ENCODE data around the gene ANKRD62.
"Not testable (repeated sequence)": the region's sequence is repeated elsewhere in the genome, so short reads cannot be mapped to it uniquely, and the experiment has no call there.

Gene ANKRD62

GRCh38 chr18:12065397-12065796, 28.2 kb upstream of the ANKRD62 start:
- DNase-seq, result no peak

GRCh38 chr18:12066910-12067511, 26.6 kb upstream of the ANKRD62 start:
- no peak for DNase-seq

DNA sequence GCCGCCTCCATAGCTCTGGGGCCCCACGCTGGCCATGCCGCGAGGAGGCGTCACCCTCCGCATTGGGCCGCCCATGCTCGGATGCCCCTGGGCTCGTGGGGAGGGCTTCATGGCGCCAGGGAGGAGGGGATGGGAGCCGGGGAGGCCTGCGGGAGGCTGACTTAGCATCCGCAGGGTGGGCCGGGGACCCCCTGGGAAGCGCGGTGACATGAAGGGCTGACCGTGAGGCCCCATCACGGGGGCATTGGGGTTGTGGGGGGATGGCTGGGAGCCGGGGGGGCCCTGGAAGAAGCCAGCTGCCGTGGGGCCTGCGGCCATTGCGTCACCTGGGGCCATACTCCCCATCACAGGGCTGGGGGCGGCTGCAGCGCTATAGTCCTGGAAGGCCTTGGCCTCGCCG, 26.0 kb upstream of the ANKRD62 start:
- DNase-seq, result no peak

- DNase-seq, result not testable (repeated sequence)
These were observed 25.2 kb upstream of the ANKRD62 start for GRCh38 chr18:12068316-12068949.

- no peak for DNase-seq
These were observed 24.7 kb upstream of the ANKRD62 start for GRCh38 chr18:12068950-12069320.

- not testable (repeated sequence) for DNase-seq
These were observed 22.6 kb upstream of the ANKRD62 start for GRCh38 chr18:12071066-12071465.

GRCh38 chr18:12072996-12073395, 20.6 kb upstream of the ANKRD62 start:
- DNase-seq, result no peak

DNA sequence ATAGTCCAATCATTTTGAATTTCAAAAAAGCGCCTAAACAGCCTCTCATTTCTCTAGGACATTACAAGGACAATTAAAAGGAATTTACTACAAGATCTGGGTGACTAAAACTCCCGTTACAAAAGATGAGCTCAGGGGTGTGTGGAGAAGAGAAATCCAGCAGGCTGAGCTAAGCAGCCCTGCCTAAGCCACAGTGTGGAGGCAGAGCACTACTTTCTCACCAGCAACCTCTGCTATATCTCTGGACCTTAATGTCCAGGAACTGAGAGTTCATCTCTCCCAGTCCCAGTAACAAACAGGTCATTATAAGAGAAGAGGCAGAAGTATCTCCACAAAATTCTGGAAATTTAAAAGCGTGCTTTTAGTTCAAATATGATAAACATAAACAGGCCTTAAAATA, 18.9 kb upstream of the ANKRD62 start:
- no peak for DNase-seq

GRCh38 chr18:12076424-12077140, 17.1 kb upstream of the ANKRD62 start:
- peak in 2 of 51 donors; percentile 35 to 43 for DNase-seq

DNA sequence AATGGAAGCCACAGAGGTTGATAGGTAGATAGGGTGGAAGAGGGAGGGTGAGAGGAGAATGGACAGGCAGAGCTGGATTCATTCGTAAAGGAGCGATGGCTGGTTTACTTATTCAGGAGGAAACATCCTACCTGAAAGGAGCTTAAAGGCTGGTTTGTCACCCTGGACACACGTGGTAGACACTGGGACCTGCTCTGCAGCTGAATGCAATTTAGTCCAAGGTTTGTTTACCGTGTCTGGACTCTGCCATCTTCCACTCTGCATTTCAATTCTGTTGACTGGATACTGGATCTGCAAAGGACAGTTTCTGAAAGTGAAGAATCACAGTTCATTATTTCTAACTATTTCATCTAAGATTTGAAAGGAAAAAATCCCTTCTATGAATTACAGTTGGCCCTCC, 15.6 kb upstream of the ANKRD62 start:
- DNase-seq, result not testable (repeated sequence)

GRCh38 chr18:12079491-12080237, 14.0 kb upstream of the ANKRD62 start:
- no peak for DNase-seq

- DNase-seq, result no peak
These were observed 8.5 kb upstream of the ANKRD62 start for GRCh38 chr18:12085136-12085535.

DNA sequence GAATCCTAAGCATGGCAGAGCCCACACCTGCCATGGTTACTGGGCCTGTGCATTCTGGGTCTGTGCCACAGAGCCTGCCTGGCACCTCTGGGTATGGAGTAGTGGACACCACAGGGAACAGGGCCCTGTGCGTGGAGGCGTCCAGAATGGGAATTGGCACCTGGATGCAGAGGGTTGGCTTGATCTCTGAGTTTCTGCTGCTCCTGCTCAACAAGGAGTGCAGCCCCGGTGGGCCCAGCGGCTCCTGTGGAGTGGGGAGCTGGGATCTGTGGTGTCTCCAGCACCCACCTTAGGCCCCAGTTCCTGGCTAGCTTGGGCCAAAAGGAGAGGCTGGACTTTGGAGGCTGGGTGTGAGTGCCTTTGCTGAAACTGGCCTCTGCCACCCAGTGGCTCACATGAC, 7.9 kb upstream of the ANKRD62 start:
- DNase-seq, result no peak

- no peak for DNase-seq
These were observed 7.4 kb upstream of the ANKRD62 start for GRCh38 chr18:12086249-12086648.

- no peak for DNase-seq
These were observed 6.8 kb upstream of the ANKRD62 start for GRCh38 chr18:12086677-12087470.

DNA sequence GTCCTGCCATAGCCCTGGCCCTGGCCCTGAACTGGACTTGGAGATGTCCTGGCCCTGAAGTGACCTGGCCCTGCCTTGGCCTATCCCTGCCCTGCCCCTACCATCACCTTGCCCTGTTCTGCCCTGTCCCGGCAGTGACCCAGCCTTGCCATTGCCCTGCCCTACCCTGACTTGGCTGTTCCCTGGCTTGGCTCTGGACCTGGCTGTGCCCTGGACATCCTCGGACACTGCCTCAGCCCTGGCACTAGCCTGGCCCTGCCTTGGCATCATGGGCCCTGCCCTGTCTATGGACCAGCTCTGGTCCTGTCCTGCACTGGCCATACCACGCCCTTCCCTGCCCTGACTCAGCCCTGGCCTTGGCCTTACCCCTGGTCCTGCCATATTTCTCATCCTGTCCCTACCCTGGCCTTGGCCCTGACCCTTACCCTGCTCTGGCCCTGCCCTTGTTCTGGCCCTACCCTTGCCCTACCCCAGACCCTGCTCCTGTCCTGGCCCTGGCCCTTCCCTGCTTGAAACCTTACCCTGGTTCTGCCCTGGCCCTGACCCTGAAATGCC, 6.1 kb upstream of the ANKRD62 start:
- no peak for DNase-seq

DNA sequence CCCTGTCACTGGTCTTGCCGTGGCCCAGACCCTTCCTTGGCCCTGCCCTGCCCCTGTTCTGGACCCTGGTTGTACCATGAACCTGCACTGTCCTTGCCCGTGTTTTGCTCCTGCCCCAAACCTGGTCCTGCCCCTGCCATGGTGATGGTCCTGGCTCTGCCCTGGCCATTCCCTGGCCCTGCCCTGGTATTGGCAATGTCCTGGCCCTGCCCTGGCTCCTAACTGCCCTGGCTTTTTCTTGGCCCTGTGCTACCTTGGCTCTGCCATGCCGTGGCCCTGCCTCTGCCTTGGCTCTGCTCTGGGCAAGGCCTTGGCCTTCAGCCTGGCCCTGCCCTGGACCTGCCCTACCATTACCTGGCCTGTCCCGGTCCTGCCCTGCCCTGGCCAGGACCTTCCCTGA, 5.5 kb upstream of the ANKRD62 start:
- DNase-seq, result no peak

GRCh38 chr18:12088731-12089375, 4.8 kb upstream of the ANKRD62 start:
- DNase-seq, result no peak

DNA sequence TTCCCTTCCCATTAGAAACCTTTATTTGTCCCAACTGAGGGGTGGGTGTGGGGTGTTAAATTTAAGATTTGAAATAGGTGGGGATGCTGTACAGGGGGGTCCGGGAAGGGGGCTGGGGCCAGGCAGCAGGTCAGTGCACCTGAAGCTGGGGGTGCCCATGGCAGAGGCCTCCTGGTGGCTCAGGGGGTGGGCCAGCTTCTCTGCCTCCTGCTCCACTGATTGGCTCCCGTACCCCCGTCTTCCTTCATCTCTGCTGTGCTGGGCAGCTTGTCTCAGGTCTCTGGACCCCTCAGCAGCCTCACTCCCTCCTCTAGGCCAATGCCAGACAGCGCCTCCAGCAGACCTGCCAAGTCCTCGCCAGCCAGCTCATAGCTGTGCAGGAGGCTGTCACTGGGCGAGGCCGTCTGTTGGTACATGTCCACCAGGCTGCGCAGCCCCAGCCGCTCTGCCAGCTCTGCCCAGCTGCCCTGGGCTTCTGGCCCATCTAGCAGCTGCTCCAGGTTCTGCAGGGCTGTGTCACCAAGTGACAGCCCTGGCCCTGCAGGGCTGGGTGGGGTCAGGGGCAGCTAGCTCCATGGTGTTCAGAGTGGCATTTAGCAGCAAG, 2.0 kb upstream of the ANKRD62 start:
- DNase-seq, result no peak
